ENCODE measurements around the gene LAMA1.

LAMA1 gene

GRCh38 chr18:6997808-6998207, 119.8 kb downstream of the LAMA1 start:
- H3K36me3 ChIP-seq (ENCODE audit: control insufficient read depth in 2 of 2, insufficient read depth in 2 of 2, low read length in 2 of 2): no peaks in the 10 kb centered on the region

GRCh38 chr18:6994771-6995430, 122.7 kb downstream of the LAMA1 start:
- H3K9ac ChIP-seq (ENCODE audit: low read depth in 1 of 2, low read length in 2 of 2): no peak overlapping the region
- no peaks in the 10 kb centered on the region for H3K36me3 ChIP-seq (ENCODE audit: control insufficient read depth in 2 of 2, insufficient read depth in 2 of 2, low read length in 2 of 2)
- H3K9me3 ChIP-seq (ENCODE audit: control insufficient read depth in 2 of 2, low read length in 2 of 2): no peaks in the 10 kb centered on the region
- H3K27me3 ChIP-seq (ENCODE audit: control insufficient read depth in 2 of 2, insufficient read depth in 2 of 2, low read length in 2 of 2): no peaks in the 10 kb centered on the region
- H3K4me1 ChIP-seq (ENCODE audit: control insufficient read depth in 2 of 2, insufficient read depth in 2 of 2, low read length in 2 of 2): peaks cover 0 to 7% of the 10 kb centered on the region in 2 donors
- H3K27ac ChIP-seq (ENCODE audit: low read depth in 2 of 2, low read length in 2 of 2): no peak overlapping the region
- H3K4me3 ChIP-seq (ENCODE audit: low read length in 2 of 2): no peak overlapping the region

More at GRCh38 chr18:6997808-6998207, 119.8 kb downstream of the LAMA1 start:
- no peaks in the 10 kb centered on the region for H3K27me3 ChIP-seq (ENCODE audit: control insufficient read depth in 2 of 2, insufficient read depth in 2 of 2, low read length in 2 of 2)
- peaks cover 0 to 7% of the 10 kb centered on the region in 2 donors for H3K4me1 ChIP-seq (ENCODE audit: control insufficient read depth in 2 of 2, insufficient read depth in 2 of 2, low read length in 2 of 2)
- no peak overlapping the region for H3K9ac ChIP-seq (ENCODE audit: low read depth in 1 of 2, low read length in 2 of 2)
- no peak overlapping the region for H3K4me3 ChIP-seq (ENCODE audit: low read length in 2 of 2)
- H3K9me3 ChIP-seq (ENCODE audit: control insufficient read depth in 2 of 2, low read length in 2 of 2): no peaks in the 10 kb centered on the region
- H3K27ac ChIP-seq (ENCODE audit: low read depth in 2 of 2, low read length in 2 of 2): no peak overlapping the region

- H3K4me1 ChIP-seq (ENCODE audit: control insufficient read depth in 2 of 2, insufficient read depth in 2 of 2, low read length in 2 of 2): peaks cover 0 to 7% of the 10 kb centered on the region in 2 donors
- H3K27me3 ChIP-seq (ENCODE audit: control insufficient read depth in 2 of 2, insufficient read depth in 2 of 2, low read length in 2 of 2): no peaks in the 10 kb centered on the region
- H3K9me3 ChIP-seq (ENCODE audit: control insufficient read depth in 2 of 2, low read length in 2 of 2): no peaks in the 10 kb centered on the region
- H3K36me3 ChIP-seq (ENCODE audit: control insufficient read depth in 2 of 2, insufficient read depth in 2 of 2, low read length in 2 of 2): no peaks in the 10 kb centered on the region
- no peak overlapping the region for H3K4me3 ChIP-seq (ENCODE audit: low read length in 2 of 2)
- no peak overlapping the region for H3K27ac ChIP-seq (ENCODE audit: low read depth in 2 of 2, low read length in 2 of 2)
- H3K9ac ChIP-seq (ENCODE audit: low read depth in 1 of 2, low read length in 2 of 2): no peak overlapping the region
Observed at GRCh38 chr18:6994056-6994770, 123.4 kb downstream of the LAMA1 start.

- H3K4me1 ChIP-seq (ENCODE audit: control insufficient read depth in 2 of 2, insufficient read depth in 2 of 2, low read length in 2 of 2): peaks cover 0 to 7% of the 10 kb centered on the region in 2 donors
- no peaks in the 10 kb centered on the region for H3K9me3 ChIP-seq (ENCODE audit: control insufficient read depth in 2 of 2, low read length in 2 of 2)
- no peaks in the 10 kb centered on the region for H3K36me3 ChIP-seq (ENCODE audit: control insufficient read depth in 2 of 2, insufficient read depth in 2 of 2, low read length in 2 of 2)
- no peaks in the 10 kb centered on the region for H3K27me3 ChIP-seq (ENCODE audit: control insufficient read depth in 2 of 2, insufficient read depth in 2 of 2, low read length in 2 of 2)
- no peak overlapping the region for H3K4me3 ChIP-seq (ENCODE audit: low read length in 2 of 2)
- no peak overlapping the region for H3K27ac ChIP-seq (ENCODE audit: low read depth in 2 of 2, low read length in 2 of 2)
- H3K9ac ChIP-seq (ENCODE audit: low read depth in 1 of 2, low read length in 2 of 2): no peak overlapping the region
Observed at GRCh38 chr18:6992761-6993160, 124.8 kb downstream of the LAMA1 start.

- Histone ChIP-seq H3K9ac (ENCODE audit: low read depth in 1 of 2, low read length in 2 of 2) (no peak overlapping the region), H3K9me3 (ENCODE audit: control insufficient read depth in 2 of 2, low read length in 2 of 2) (no peaks in the 10 kb centered on the region), H3K27ac (ENCODE audit: low read depth in 2 of 2, low read length in 2 of 2) (no peak overlapping the region), H3K4me3 (ENCODE audit: low read length in 2 of 2) (no peak overlapping the region), H3K36me3 (ENCODE audit: control insufficient read depth in 2 of 2, insufficient read depth in 2 of 2, low read length in 2 of 2) (no peaks in the 10 kb centered on the region), H3K27me3 (ENCODE audit: control insufficient read depth in 2 of 2, insufficient read depth in 2 of 2, low read length in 2 of 2) (no peaks in the 10 kb centered on the region), H3K4me1 (ENCODE audit: control insufficient read depth in 2 of 2, insufficient read depth in 2 of 2, low read length in 2 of 2) (no peaks in the 10 kb centered on the region)
Observed at GRCh38 chr18:6983366-6983765, 134.2 kb downstream of the LAMA1 start.

GRCh38 chr18:6982398-6982797, 135.2 kb downstream of the LAMA1 start:
- Histone ChIP-seq H3K4me1 (ENCODE audit: control insufficient read depth in 2 of 2, insufficient read depth in 2 of 2, low read length in 2 of 2) (no peaks in the 10 kb centered on the region), H3K36me3 (ENCODE audit: control insufficient read depth in 2 of 2, insufficient read depth in 2 of 2, low read length in 2 of 2) (no peaks in the 10 kb centered on the region), H3K27ac (ENCODE audit: low read depth in 2 of 2, low read length in 2 of 2) (no peak overlapping the region), H3K9ac (ENCODE audit: low read depth in 1 of 2, low read length in 2 of 2) (no peak overlapping the region), H3K9me3 (ENCODE audit: control insufficient read depth in 2 of 2, low read length in 2 of 2) (no peaks in the 10 kb centered on the region), H3K27me3 (ENCODE audit: control insufficient read depth in 2 of 2, insufficient read depth in 2 of 2, low read length in 2 of 2) (no peaks in the 10 kb centered on the region), H3K4me3 (ENCODE audit: low read length in 2 of 2) (no peak overlapping the region)

- Histone ChIP-seq H3K9me3 (ENCODE audit: control insufficient read depth in 2 of 2, low read length in 2 of 2) (no peaks in the 10 kb centered on the region), H3K27ac (ENCODE audit: low read depth in 2 of 2, low read length in 2 of 2) (no peak overlapping the region), H3K4me1 (ENCODE audit: control insufficient read depth in 2 of 2, insufficient read depth in 2 of 2, low read length in 2 of 2) (no peaks in the 10 kb centered on the region), H3K9ac (ENCODE audit: low read depth in 1 of 2, low read length in 2 of 2) (no peak overlapping the region), H3K27me3 (ENCODE audit: control insufficient read depth in 2 of 2, insufficient read depth in 2 of 2, low read length in 2 of 2) (no peaks in the 10 kb centered on the region), H3K36me3 (ENCODE audit: control insufficient read depth in 2 of 2, insufficient read depth in 2 of 2, low read length in 2 of 2) (no peaks in the 10 kb centered on the region), H3K4me3 (ENCODE audit: low read length in 2 of 2) (no peak overlapping the region)
Observed at GRCh38 chr18:6980363-6980762, 137.2 kb downstream of the LAMA1 start.

GRCh38 chr18:6979954-6980353, 137.6 kb downstream of the LAMA1 start:
- Histone ChIP-seq H3K4me1 (ENCODE audit: control insufficient read depth in 2 of 2, insufficient read depth in 2 of 2, low read length in 2 of 2) (no peaks in the 10 kb centered on the region), H3K27me3 (ENCODE audit: control insufficient read depth in 2 of 2, insufficient read depth in 2 of 2, low read length in 2 of 2) (no peaks in the 10 kb centered on the region), H3K36me3 (ENCODE audit: control insufficient read depth in 2 of 2, insufficient read depth in 2 of 2, low read length in 2 of 2) (no peaks in the 10 kb centered on the region), H3K27ac (ENCODE audit: low read depth in 2 of 2, low read length in 2 of 2) (no peak overlapping the region), H3K9me3 (ENCODE audit: control insufficient read depth in 2 of 2, low read length in 2 of 2) (no peaks in the 10 kb centered on the region), H3K4me3 (ENCODE audit: low read length in 2 of 2) (no peak overlapping the region), H3K9ac (ENCODE audit: low read depth in 1 of 2, low read length in 2 of 2) (no peak overlapping the region)

- no peak overlapping the region for H3K4me3 ChIP-seq (ENCODE audit: low read length in 2 of 2)
- H3K9me3 ChIP-seq (ENCODE audit: control insufficient read depth in 2 of 2, low read length in 2 of 2): no peaks in the 10 kb centered on the region
- no peak overlapping the region for H3K27ac ChIP-seq (ENCODE audit: low read depth in 2 of 2, low read length in 2 of 2)
- H3K27me3 ChIP-seq (ENCODE audit: control insufficient read depth in 2 of 2, insufficient read depth in 2 of 2, low read length in 2 of 2): no peaks in the 10 kb centered on the region
- no peaks in the 10 kb centered on the region for H3K36me3 ChIP-seq (ENCODE audit: control insufficient read depth in 2 of 2, insufficient read depth in 2 of 2, low read length in 2 of 2)
- H3K9ac ChIP-seq (ENCODE audit: low read depth in 1 of 2, low read length in 2 of 2): no peak overlapping the region
- H3K4me1 ChIP-seq (ENCODE audit: control insufficient read depth in 2 of 2, insufficient read depth in 2 of 2, low read length in 2 of 2): no peaks in the 10 kb centered on the region
Observed at GRCh38 chr18:6976935-6977334, 140.7 kb downstream of the LAMA1 start.

- Histone ChIP-seq H3K27ac (ENCODE audit: low read depth in 2 of 2, low read length in 2 of 2) (no peak overlapping the region), H3K4me1 (ENCODE audit: control insufficient read depth in 2 of 2, insufficient read depth in 2 of 2, low read length in 2 of 2) (no peaks in the 10 kb centered on the region), H3K9ac (ENCODE audit: low read depth in 1 of 2, low read length in 2 of 2) (no peak overlapping the region), H3K36me3 (ENCODE audit: control insufficient read depth in 2 of 2, insufficient read depth in 2 of 2, low read length in 2 of 2) (no peaks in the 10 kb centered on the region), H3K9me3 (ENCODE audit: control insufficient read depth in 2 of 2, low read length in 2 of 2) (no peaks in the 10 kb centered on the region), H3K27me3 (ENCODE audit: control insufficient read depth in 2 of 2, insufficient read depth in 2 of 2, low read length in 2 of 2) (no peaks in the 10 kb centered on the region), H3K4me3 (ENCODE audit: low read length in 2 of 2) (no peak overlapping the region)
Observed at GRCh38 chr18:6975084-6975483, 142.5 kb downstream of the LAMA1 start.

Measured in mucosa of rectum (tissue), 2 donors.